Glomerular visceral epithelial cell (primary cell): ENCODE data around the gene SH2D3A.
"Not testable (repeated sequence)": the region's sequence is repeated elsewhere in the genome, so short reads cannot be mapped to it uniquely, and the experiment has no call there.

ENCODE experiments used
- DNase-seq: peaks from one replicate; pipeline ENCODE4 v3.0.0-alpha.2; 2016; ENCODE audit errors: extremely low spot score

The SH2D3A gene

GRCh38 chr19:6790194-6791128 lies 23.2 kb upstream of the SH2D3A start:
- no peak for DNase-seq

- DNase-seq, result no peak
Measured at GRCh38 chr19:6788896-6789295, 21.7 kb upstream of the SH2D3A start.

GRCh38 chr19:6787393-6787792 lies 20.2 kb upstream of the SH2D3A start:
- no peak for DNase-seq

GRCh38 chr19:6779206-6779605 lies 12.0 kb upstream of the SH2D3A start:
- no peak for DNase-seq

GRCh38 chr19:6778386-6778785 lies 11.2 kb upstream of the SH2D3A start:
- DNase-seq, result no peak

GRCh38 chr19:6777434-6777833 lies 10.2 kb upstream of the SH2D3A start:
- DNase-seq, result no peak

GRCh38 chr19:6776999-6777398 lies 9.8 kb upstream of the SH2D3A start:
- DNase-seq, result no peak

GRCh38 chr19:6776045-6776444 lies 8.8 kb upstream of the SH2D3A start:
- not testable (repeated sequence) for DNase-seq

- DNase-seq, result peak; percentile 45
Measured at GRCh38 chr19:6774821-6775707, 7.8 kb upstream of the SH2D3A start.

- no peak for DNase-seq
Measured at GRCh38 chr19:6773323-6773931, 6.2 kb upstream of the SH2D3A start.

- DNase-seq, result no peak
Measured at GRCh38 chr19:6772866-6773322, 5.7 kb upstream of the SH2D3A start.

- no peak for DNase-seq
Measured at GRCh38 chr19:6772028-6772865, 5.0 kb upstream of the SH2D3A start, which contains the start of gene VAV1. TSS of gene VAV1 (plus strand) at chr19:6772708. CDS start at chr19:6772808, 100 bp downstream.

GRCh38 chr19:6771648-6772027 lies 4.4 kb upstream of the SH2D3A start:
- not testable (repeated sequence) for DNase-seq

- peak; percentile 48 for DNase-seq
Measured at GRCh38 chr19:6769006-6769619, 1.9 kb upstream of the SH2D3A start.

GRCh38 chr19:6768236-6768785 lies 1.1 kb upstream of the SH2D3A start:
- DNase-seq, result no peak

GRCh38 chr19:6767081-6767356 lies 216 bp downstream of the SH2D3A start:
- DNase-seq, result no peak

GRCh38 chr19:6766357-6767080 lies 716 bp downstream of the SH2D3A start:
- DNase-seq, result no peak

- DNase-seq, result peak; percentile 82
Measured at GRCh38 chr19:6765738-6766356, 1.4 kb downstream of the SH2D3A start.

- not testable (repeated sequence) for DNase-seq
Measured at GRCh38 chr19:6762253-6762797, 4.9 kb downstream of the SH2D3A start.
